HepG2 (cell line): ENCODE measurements around the gene PHKB. TPM values are rescaled to one million over a fixed set of nuclear protein-coding genes. Genes with fewer than 3 reads are reported as not detected.

Experiments
- ATAC-seq: fragments of 200-7000 bp; cut with Tn5 transposase; 3 replicates; pipeline ENCODE4 v1.9.1; 2020; ENCODE audit warnings: mild to moderate bottlenecking, moderate library complexity
- BruUV-seq: library from RNA; stranded (reverse); fragments of 400-500 nt; replicated peaks from 2 replicates; lab custom pipeline; 2021; lab: Mats Ljungman, UMichigan
- CTCF ChIA-PET: fragments of 300-600 bp; formaldehyde crosslinking; extraction: SDS; loops from one replicate; lab custom pipeline; 2021; ENCODE audit warnings: low total read pairs, inconsistent platforms, low intra/inter-chr PET ratio; lab: Yijun Ruan, JAX
- POLR2A ChIA-PET: fragments of 350-600 bp; sonication (Branson Sonifier 250); formaldehyde crosslinking; loops from one replicate; lab custom pipeline; 2020; ENCODE audit warnings: antibody characterized with exemption, inconsistent platforms; lab: Yijun Ruan, JAX
- DNase-seq: peaks from one replicate; pipeline ENCODE4 v3.0.0-alpha.2; 2015; ENCODE audit warnings: low spot score
- FAIRE-seq: peaks from 3 replicates; lab custom pipeline; 2011; peaks lifted over from hg19 to GRCh38; lab: Jason Lieb, UNC
- H2AFZ ChIP-seq: one replicate; pipeline ENCODE4 v1.6.1; 2011; ENCODE audit warnings: low read length, inconsistent platforms
- H3K27ac ChIP-seq: fragments of 300-600 bp; 3 replicates; pipeline ENCODE4 v1.8.0; 2011; ENCODE audit warnings: mixed run types, mild to moderate bottlenecking, mixed read lengths, low read length, inconsistent platforms; ENCODE audit not compliant: insufficient read depth; ENCODE audit errors: extremely low read length
- H3K27me3 ChIP-seq, 2 experiments: fragments of 200-600 bp in 1 of 2; 2 replicates in 1 of 2; 3 replicates in 1 of 2; pipeline versions ENCODE4 v1.6.0 to v1.8.0; 2011; ENCODE audit warnings: low read length in 2 of 2, mild to moderate bottlenecking in 2 of 2, moderate library complexity in 2 of 2, inconsistent platforms in 1 of 2; ENCODE audit not compliant: insufficient read depth in 2 of 2, control insufficient read depth in 1 of 2
- H3K36me3 ChIP-seq, 2 experiments: fragments of 200-600 bp in 1 of 2; replicated peaks in 1 of 2; 2 replicates in 1 of 2; 3 replicates in 1 of 2; pipeline versions ENCODE4 v1.5.1 to v1.8.0; 2011; ENCODE audit warnings: low read length in 2 of 2, inconsistent platforms in 1 of 2; ENCODE audit not compliant: insufficient read depth in 2 of 2, control insufficient read depth in 1 of 2
- H3K4me1 ChIP-seq: 2 replicates; pipeline ENCODE4 v1.5.1; 2012; ENCODE audit warnings: low read length, inconsistent platforms; ENCODE audit not compliant: insufficient read depth
- H3K4me2 ChIP-seq: 2 replicates; pipeline ENCODE4 v1.6.0; 2011; ENCODE audit warnings: low read depth, low read length, inconsistent platforms
- H3K4me3 ChIP-seq, 3 experiments: fragments of 200-600 bp in 1 of 3; sonication (generic), shearing (Covaris generic) in 1 of 3; replicated peaks in 1 of 3; 2 replicates each; pipeline ENCODE4 v1.5.1; 2011 to 2016; ENCODE audit warnings: low read length in 3 of 3, inconsistent platforms in 2 of 3, low read depth in 2 of 3, mild to moderate bottlenecking in 2 of 3, control low read depth in 1 of 3, mixed read lengths in 1 of 3; ENCODE audit not compliant: insufficient read depth in 1 of 3
- H3K79me2 ChIP-seq: one replicate; pipeline ENCODE4 v1.6.1; 2011; ENCODE audit warnings: low read length, inconsistent platforms; ENCODE audit not compliant: insufficient read depth
- H3K9ac ChIP-seq: 2 replicates; pipeline ENCODE4 v1.6.0; 2011; ENCODE audit warnings: mild to moderate bottlenecking, low read depth, low read length, inconsistent platforms; ENCODE audit not compliant: insufficient read depth
- H3K9me3 ChIP-seq: 2 replicates; pipeline ENCODE4 v1.5.1; 2012; ENCODE audit warnings: mild to moderate bottlenecking, low read length
- H4K20me1 ChIP-seq: 2 replicates; pipeline ENCODE4 v1.6.0; 2011; ENCODE audit warnings: inconsistent platforms, mild to moderate bottlenecking, low read length, moderate library complexity; ENCODE audit not compliant: insufficient read depth
- CREB3 ChIP-seq: sonication (generic); formaldehyde crosslinking; IDR thresholded peaks from 2 replicates; pipeline ENCODE4 v1.5.0; 2020; ENCODE audit warnings: missing genetic modification reagents
- CTCF ChIP-seq: sonication (generic); formaldehyde crosslinking; IDR thresholded peaks from 2 replicates; pipeline ENCODE4 v1.5.0; 2020; ENCODE audit warnings: mild to moderate bottlenecking, missing genetic modification reagents, moderate library complexity
- FOSL2 ChIP-seq: sonication (generic); formaldehyde crosslinking; IDR thresholded peaks from 2 replicates; pipeline ENCODE4 v1.4.0; 2020; ENCODE audit warnings: missing genetic modification reagents
- JUND ChIP-seq: sonication (generic); formaldehyde crosslinking; IDR thresholded peaks from 2 replicates; pipeline ENCODE4 v1.8.0; 2022; ENCODE audit warnings: mild to moderate bottlenecking, missing genetic modification reagents
- MAFF ChIP-seq: IDR thresholded peaks from 2 replicates; pipeline ENCODE4 v1.6.1; 2011; ENCODE audit warnings: low read depth, low read length, improper control_type of control experiment
- MAFK ChIP-seq, 2 experiments: IDR thresholded peaks in 1 of 2; conservative IDR thresholded peaks in 1 of 2; 2 replicates each; pipeline ENCODE4 v1.6.1; 2011; ENCODE audit warnings: improper control_type of control experiment in 2 of 2, low read length in 2 of 2
- MXI1 ChIP-seq: IDR thresholded peaks from 3 replicates; pipeline ENCODE4 v1.6.1; 2012; ENCODE audit warnings: low read depth, low read length, inconsistent platforms, borderline replicate concordance
- PRMT3 ChIP-seq: sonication (generic); formaldehyde crosslinking; IDR thresholded peaks from 2 replicates; pipeline ENCODE4 v1.8.1; 2022; ENCODE audit warnings: low read depth, mild to moderate bottlenecking, moderate library complexity, missing genetic modification reagents, borderline replicate concordance
- RBAK ChIP-seq: sonication (generic); formaldehyde crosslinking; IDR thresholded peaks from 2 replicates; pipeline ENCODE4 v1.5.1; 2020; ENCODE audit warnings: mild to moderate bottlenecking, missing genetic modification reagents
- SIX1 ChIP-seq: sonication (generic); formaldehyde crosslinking; IDR thresholded peaks from 2 replicates; pipeline ENCODE4 v1.4.0; 2020; ENCODE audit warnings: missing genetic modification reagents, borderline replicate concordance
- SOX13 ChIP-seq, 3 experiments: fragments of 450-650 bp in 1 of 3; sonication (generic) in 1 of 3; formaldehyde crosslinking in 1 of 3; IDR thresholded peaks in 2 of 3; conservative IDR thresholded peaks in 1 of 3; 2 replicates each; pipeline versions ENCODE4 v1.5.0 to v1.6.1; 2016 to 2020; ENCODE audit warnings: antibody characterized with exemption in 1 of 3, mild to moderate bottlenecking in 1 of 3, missing compliant biosample characterization in 1 of 3, missing genetic modification reagents in 1 of 3, moderate library complexity in 1 of 3
- TCF7 ChIP-seq: sonication (generic); IDR thresholded peaks from 2 replicates; pipeline ENCODE4 v1.6.1; 2016; ENCODE audit warnings: antibody characterized with exemption, low read depth
- ZNF225 ChIP-seq: sonication (generic); formaldehyde crosslinking; IDR thresholded peaks from 2 replicates; pipeline ENCODE4 v1.4.0; 2020; ENCODE audit warnings: mild to moderate bottlenecking, missing genetic modification reagents
- ZNF230 ChIP-seq: sonication (generic); formaldehyde crosslinking; IDR thresholded peaks from 2 replicates; pipeline ENCODE4 v1.4.0; 2020; ENCODE audit warnings: mild to moderate bottlenecking, missing genetic modification reagents
- ZNF546 ChIP-seq: sonication (generic); formaldehyde crosslinking; conservative IDR thresholded peaks from 2 replicates; pipeline ENCODE4 v1.8.1; 2023; ENCODE audit warnings: mild to moderate bottlenecking, missing genetic modification reagents
- whole genome bisulfite sequencing: methylation state at CpG from one replicate; pipeline ENCODE4 v1.1.6; 2017; ENCODE audit warnings: low lambda C conversion rate; 5-methylcytosine and 5-hydroxymethylcytosine counted together
- in situ Hi-C: cut with HindIII; loops from 2 replicates; pipeline ENCODE4 v1.10.0; 2017; ENCODE audit warnings: low pct_unique_long_range_greater_than_20kb; ENCODE audit not compliant: extremely low pct_ligation_motif_present
- intact Hi-C: fragments of 100-400 bp; cut with micrococcal nuclease; formaldehyde crosslinking; loops from one replicate; pipeline ENCODE4 v1.10.0; 2022; ENCODE audit not compliant: unreplicated experiment
- polyA plus RNA-seq, 8 experiments: library from polyadenylated mRNA; depleted of rRNA in 3 of 8; stranded (reverse) in 7 of 8; unstranded in 1 of 8; fragments of >200 nt; fragmentation: Illumina TruSeq in 4 of 8; extraction: Trizol in 4 of 8; gene quantifications; 2 replicates each; pipeline versions ENCODE4 v1.2.1 to v1.2.3, GENCODE V29; 2011 to 2016; ENCODE audit warnings: low read depth in 4 of 8, missing spikeins in 1 of 8, mixed read lengths in 1 of 8; ENCODE audit not compliant: insufficient read depth in 1 of 8
- total RNA-seq, 5 experiments: library from RNA; depleted of rRNA; stranded (reverse); fragments of >200 nt; fragmentation: Illumina TruSeq; extraction: Trizol; gene quantifications; 2 replicates each; pipeline ENCODE4 v1.2.3, GENCODE V29; 2016; ENCODE audit warnings: low read depth in 1 of 5

The PHKB gene
- total and polyA plus RNA-seq, 2 of the 13 experiments (the other 11 are each of a cell fraction or from before 2014, with no cell fraction given) = 66.0 to 80.8 TPM

GRCh38 chr16:47613251-47613650 lies 152.1 kb downstream of the PHKB start:
- intact Hi-C loops = no loop called here
- no TSS peak for BruUV-seq
- Histone ChIP-seq H3K27ac (no peak overlapping the region), H3K4me2 (no peak overlapping the region), H3K79me2 (no peaks in the 10 kb centered on the region), H3K4me3 (no peak overlapping the region), H3K9me3 (no peaks in the 10 kb centered on the region), H2AFZ (no peak overlapping the region), H3K4me1 (peaks cover 19% of the 10 kb centered on the region), H3K27me3 (no peaks in the 10 kb centered on the region), H3K36me3 (peaks cover 5 to 15% of the 10 kb centered on the region in 2 experiments; a peak in 3 of 5 replicates), H3K9ac (no peak overlapping the region), H4K20me1 (no peaks in the 10 kb centered on the region)
- FAIRE-seq (no peak), ATAC-seq (no peak), DNase-seq (no peak)
- ChIA-PET CTCF (no interaction called here), POLR2A (no interaction called here)
- WGBS = 77% methylated on average over 1 of the region's 1 CpG
- in situ Hi-C loops = no loop called here
- TF ChIP-seq ZNF225 (CRISPR knock-in tag) = no peak
- TF ChIP-seq PRMT3 (CRISPR knock-in tag) = no peak
- TF ChIP-seq ZNF230 (CRISPR knock-in tag) = no peak
- no peak for TF ChIP-seq MXI1
- no peak for TF ChIP-seq ZNF546
- no peak for TF ChIP-seq CREB3 (CRISPR knock-in tag)
- TF ChIP-seq FOSL2 = no peak
- no peak for TF ChIP-seq SIX1

GRCh38 chr16:47617732-47618131 lies 156.6 kb downstream of the PHKB start:
- Histone ChIP-seq H3K4me1 (peaks cover 12% of the 10 kb centered on the region), H3K27ac (no peak overlapping the region), H3K36me3 (peaks cover 4% of the 10 kb centered on the region in 2 experiments; a peak in 3 of 5 replicates), H4K20me1 (no peaks in the 10 kb centered on the region), H3K4me2 (no peak overlapping the region), H3K9me3 (no peaks in the 10 kb centered on the region), H3K4me3 (no peak overlapping the region), H2AFZ (no peak overlapping the region), H3K9ac (no peak overlapping the region), H3K79me2 (no peaks in the 10 kb centered on the region), H3K27me3 (no peaks in the 10 kb centered on the region)
- DNase-seq (peak; percentile 67), ATAC-seq (peak; percentile 58), FAIRE-seq (no peak)
- POLR2A ChIA-PET = no interaction called here
- 90% methylated on average over 3 of the region's 3 CpGs for WGBS
- intact Hi-C loops (no loop called here), in situ Hi-C loops (no loop called here)
- CTCF ChIA-PET = no interaction called here
- TF ChIP-seq SOX13 (IDR thresholded peaks at IDR 0.05) = no peak
- TF ChIP-seq SOX13 (CRISPR knock-in tag; conservative IDR thresholded peaks at IDR 0.05 in 1 of 2, IDR thresholded peaks at IDR 0.05 in 1 of 2) = peak in 1 of 2 experiments; percentile 52; a peak in 2 of 4 replicates
- TF ChIP-seq FOSL2 = peak; percentile 44; the same call in 1 of the 2 replicates
- no peak for TF ChIP-seq CTCF (CRISPR knock-in tag)
- peak; percentile 78; the same call in 1 of the 2 replicates for TF ChIP-seq RBAK (CRISPR knock-in tag)
- TF ChIP-seq MAFK (conservative IDR thresholded peaks at IDR 0.05 in 1 of 2, IDR thresholded peaks at IDR 0.05 in 1 of 2; ENCODE audit: low read length in 2 of 2) = peak; percentile 79 to 84
- peak; percentile 80 for TF ChIP-seq MAFF
- 0 out of 2 replicates have a peak, but pooled peaks have one; percentile 33 for TF ChIP-seq TCF7
- no peak for TF ChIP-seq JUND (CRISPR knock-in tag)
- no TSS peak for BruUV-seq
